Karpas-422 (cell line): ENCODE results near the gene CEP41. TPM values are rescaled to one million over a fixed set of nuclear protein-coding genes. Genes with fewer than 3 reads are reported as not detected.
"Not testable (repeated sequence)": the region's sequence is repeated elsewhere in the genome, so short reads cannot be mapped to it uniquely, and the experiment has no call there.

ENCODE experiments used
- DNase-seq: peaks from one replicate; pipeline ENCODE4 v3.0.0-alpha.2; 2015
- H2AFZ ChIP-seq: fragments of 200-600 bp; sonication (generic); 2 replicates; pipeline ENCODE4 v1.6.1; 2014; ENCODE audit warnings: antibody characterized with exemption, low read length, mixed read lengths
- H3K27ac ChIP-seq: fragments of 200-600 bp; sonication (generic); 2 replicates; pipeline ENCODE4 v1.5.1; 2014; ENCODE audit warnings: mild to moderate bottlenecking, low read length, moderate library complexity
- H3K27me3 ChIP-seq: fragments of 200-600 bp; sonication (generic); 2 replicates; pipeline ENCODE4 v1.6.1; 2014; ENCODE audit warnings: low read length, mixed read lengths
- H3K36me3 ChIP-seq: fragments of 200-600 bp; sonication (generic); 2 replicates; pipeline ENCODE4 v1.6.1; 2014; ENCODE audit warnings: low read length, mixed read lengths; ENCODE audit not compliant: insufficient read depth
- H3K4me1 ChIP-seq: fragments of 200-600 bp; sonication (generic); 2 replicates; pipeline ENCODE4 v1.6.1; 2014; ENCODE audit warnings: mild to moderate bottlenecking, low read length, mixed read lengths
- H3K4me2 ChIP-seq: fragments of 200-600 bp; sonication (generic); 2 replicates; pipeline ENCODE4 v1.6.1; 2014; ENCODE audit warnings: low read length, low read depth, mild to moderate bottlenecking; ENCODE audit not compliant: poor library complexity, severe bottlenecking
- H3K4me3 ChIP-seq: fragments of 200-600 bp; sonication (generic); 2 replicates; pipeline ENCODE4 v1.5.1; 2014; ENCODE audit warnings: mild to moderate bottlenecking, antibody characterized with exemption, low read length, mixed read lengths
- H3K79me2 ChIP-seq: fragments of 200-600 bp; sonication (generic); 2 replicates; pipeline ENCODE4 v1.6.1; 2014; ENCODE audit warnings: mild to moderate bottlenecking, low read length, mixed read lengths
- H3K9ac ChIP-seq: fragments of 200-600 bp; sonication (generic); 2 replicates; pipeline ENCODE4 v1.6.0; 2014; ENCODE audit warnings: low read length
- H3K9me2 ChIP-seq: fragments of 200-600 bp; sonication (generic), shearing (Covaris generic); replicated peaks from 2 replicates; pipeline ENCODE4 v1.6.0; 2014; ENCODE audit warnings: mild to moderate bottlenecking, low read length, moderate library complexity; ENCODE audit not compliant: insufficient read depth
- H3K9me3 ChIP-seq: fragments of 300-700, 200-600 bp; sonication (generic); 2 replicates; pipeline ENCODE4 v1.6.1; 2014; ENCODE audit warnings: low read length, mixed read lengths
- H4K20me1 ChIP-seq: fragments of 200-600 bp; sonication (generic); 2 replicates; pipeline ENCODE4 v1.6.1; 2014; ENCODE audit warnings: mild to moderate bottlenecking, antibody characterized with exemption, low read length, low read depth; ENCODE audit not compliant: insufficient read depth
- total RNA-seq: library from RNA; depleted of rRNA; stranded (reverse); fragments of >200 nt; shearing (Covaris generic); gene quantifications from 2 replicates; pipeline ENCODE4 v1.2.3, GENCODE V29; 2014; ENCODE audit warnings: low replicate concordance

The CEP41 gene
- total RNA-seq, 1 experiment from 2014 or later = 7.3 TPM

GRCh38 chr7:130451344-130451743, 10.5 kb upstream of the CEP41 start:
- H3K9me2 ChIP-seq, H3K79me2 ChIP-seq, DNase-seq, H3K27ac ChIP-seq, H3K9me3 ChIP-seq, H3K27me3 ChIP-seq, H3K4me1 ChIP-seq, H3K9ac ChIP-seq, H4K20me1 ChIP-seq, H3K4me3 ChIP-seq, H3K4me2 ChIP-seq, H2AFZ ChIP-seq, H3K36me3 ChIP-seq: not testable (repeated sequence)

GRCh38 chr7:130446259-130446658, 5.4 kb upstream of the CEP41 start:
- H4K20me1 ChIP-seq = no peaks in the 10 kb centered on the region
- no peaks in the 10 kb centered on the region for H3K79me2 ChIP-seq
- no peak overlapping the region for H3K4me3 ChIP-seq
- H3K9me2 ChIP-seq = no peaks in the 10 kb centered on the region
- no peak overlapping the region for H2AFZ ChIP-seq
- no peaks in the 10 kb centered on the region for H3K27me3 ChIP-seq
- no peak overlapping the region for H3K4me2 ChIP-seq
- peaks cover 4% of the 10 kb centered on the region for H3K4me1 ChIP-seq
- no peak for DNase-seq
- no peak overlapping the region for H3K9ac ChIP-seq
- H3K27ac ChIP-seq = no peak overlapping the region
- no peaks in the 10 kb centered on the region for H3K36me3 ChIP-seq
- H3K9me3 ChIP-seq = no peaks in the 10 kb centered on the region

DNA sequence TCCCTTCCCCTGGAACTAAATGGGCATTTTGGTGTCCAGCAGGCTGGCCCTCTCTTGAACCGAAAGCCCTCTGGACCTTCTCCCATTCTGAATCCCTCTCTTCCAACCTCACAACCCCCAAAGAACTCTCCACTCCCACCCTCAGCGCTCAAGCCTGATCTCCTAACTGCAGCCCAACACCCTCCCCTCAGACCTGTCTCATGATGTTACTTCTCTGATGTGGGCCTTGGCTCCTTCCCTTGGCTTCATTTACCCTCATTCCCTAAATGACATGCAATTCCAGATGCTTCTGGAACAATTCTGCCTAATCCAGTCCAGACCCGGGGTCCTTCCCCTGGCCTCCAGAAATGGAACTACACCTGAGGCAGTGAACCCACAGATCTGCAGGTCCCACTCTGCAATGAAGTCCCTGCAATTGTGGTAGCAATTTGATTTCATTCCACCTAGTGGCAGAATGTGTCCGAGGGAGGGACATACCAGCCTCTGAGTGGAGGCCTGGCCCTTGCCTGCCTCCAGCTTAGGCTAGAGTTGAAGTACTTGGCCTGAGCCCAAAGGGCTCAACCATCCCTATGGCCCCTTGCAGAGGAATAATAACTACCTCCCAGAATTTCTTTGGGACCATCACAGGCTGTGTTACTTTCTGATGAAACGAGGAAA, 4.1 kb upstream of the CEP41 start:
- H3K4me3 ChIP-seq = no peak overlapping the region
- H3K9me3 ChIP-seq = no peaks in the 10 kb centered on the region
- H2AFZ ChIP-seq = no peak overlapping the region
- H3K9me2 ChIP-seq = no peaks in the 10 kb centered on the region
- H4K20me1 ChIP-seq = no peaks in the 10 kb centered on the region
- no peak overlapping the region for H3K9ac ChIP-seq
- no peak overlapping the region for H3K27ac ChIP-seq
- no peaks in the 10 kb centered on the region for H3K79me2 ChIP-seq
- peaks cover 12% of the 10 kb centered on the region for H3K4me1 ChIP-seq
- H3K27me3 ChIP-seq = no peaks in the 10 kb centered on the region
- H3K4me2 ChIP-seq = no peak overlapping the region
- DNase-seq = peak; percentile 57
- H3K36me3 ChIP-seq = no peaks in the 10 kb centered on the region

GRCh38 chr7:130444234-130444633, 3.4 kb upstream of the CEP41 start:
- Histone ChIP-seq H3K27ac (no peak overlapping the region), H3K79me2 (no peaks in the 10 kb centered on the region), H4K20me1 (no peaks in the 10 kb centered on the region), H3K4me1 (peaks cover 18% of the 10 kb centered on the region), H3K9me3 (no peaks in the 10 kb centered on the region), H3K36me3 (no peaks in the 10 kb centered on the region), H3K4me2 (no peak overlapping the region), H3K4me3 (no peak overlapping the region), H3K9me2 (no peaks in the 10 kb centered on the region), H2AFZ (no peak overlapping the region), H3K27me3 (no peaks in the 10 kb centered on the region), H3K9ac (no peak overlapping the region)
- DNase-seq = no peak

DNA sequence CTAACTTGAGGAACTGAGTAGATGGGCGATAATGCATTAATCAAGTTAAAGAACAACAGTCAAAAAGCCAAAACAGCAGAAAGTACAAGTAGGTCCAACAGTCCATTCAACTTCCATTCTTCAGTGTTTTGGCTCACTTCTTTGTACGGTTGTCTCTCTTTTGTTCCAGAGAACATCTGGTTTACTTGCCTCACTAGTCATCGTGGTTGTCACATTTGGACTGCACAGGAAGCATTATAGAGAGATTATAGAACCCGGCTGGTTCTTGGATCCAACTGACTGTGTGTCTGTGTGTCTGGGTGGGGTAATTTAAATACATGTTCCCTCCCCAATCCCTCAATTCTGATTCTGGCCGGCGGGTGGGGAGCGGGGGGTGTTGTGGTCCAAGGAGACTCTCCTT, 1.8 kb upstream of the CEP41 start:
- Histone ChIP-seq H3K27ac (no peak overlapping the region), H2AFZ (no peak overlapping the region; the same call in 1 of the 2 replicates), H3K4me3 (no peak overlapping the region), H3K9ac (no peak overlapping the region), H4K20me1 (no peaks in the 10 kb centered on the region), H3K9me3 (no peaks in the 10 kb centered on the region), H3K27me3 (no peaks in the 10 kb centered on the region), H3K4me2 (no peak overlapping the region), H3K79me2 (no peaks in the 10 kb centered on the region), H3K9me2 (no peaks in the 10 kb centered on the region), H3K4me1 (peaks cover 18% of the 10 kb centered on the region), H3K36me3 (no peaks in the 10 kb centered on the region)
- no peak for DNase-seq

GRCh38 chr7:130441408-130441869, 623 bp upstream of the CEP41 start:
- peak overlapping the region; percentile 90 for H3K4me3 ChIP-seq
- peak; percentile 44 for DNase-seq
- peaks cover 18% of the 10 kb centered on the region for H3K4me1 ChIP-seq

GRCh38 chr7:130436253-130436652, 4.6 kb downstream of the CEP41 start:
- H3K36me3 ChIP-seq = no peaks in the 10 kb centered on the region
- no peaks in the 10 kb centered on the region for H4K20me1 ChIP-seq
- peaks cover 14% of the 10 kb centered on the region for H3K4me1 ChIP-seq
- H3K9me3 ChIP-seq = no peaks in the 10 kb centered on the region
- H3K27me3 ChIP-seq = no peaks in the 10 kb centered on the region
- no peak overlapping the region for H3K27ac ChIP-seq
- no peaks in the 10 kb centered on the region for H3K9me2 ChIP-seq
- no peak overlapping the region for H2AFZ ChIP-seq
- no peak for DNase-seq
- H3K79me2 ChIP-seq = no peaks in the 10 kb centered on the region
- no peak overlapping the region for H3K4me3 ChIP-seq
- H3K4me2 ChIP-seq = no peak overlapping the region
- no peak overlapping the region for H3K9ac ChIP-seq

More at GRCh38 chr7:130441408-130441869, 623 bp upstream of the CEP41 start:
- Histone ChIP-seq H3K36me3 (no peaks in the 10 kb centered on the region), H3K9me3 (no peaks in the 10 kb centered on the region), H3K9ac (peak overlapping the region; percentile 82), H3K79me2 (no peaks in the 10 kb centered on the region), H3K9me2 (no peaks in the 10 kb centered on the region), H3K27ac (0 out of 2 replicates have a peak overlapping the region, but pooled peaks have one; percentile 16), H4K20me1 (no peaks in the 10 kb centered on the region), H3K27me3 (no peaks in the 10 kb centered on the region), H3K4me2 (peak overlapping the region; percentile 74), H2AFZ (peak overlapping the region; percentile 57)

GRCh38 chr7:130435311-130435854, 5.4 kb downstream of the CEP41 start:
- no peaks in the 10 kb centered on the region for H4K20me1 ChIP-seq
- no peak overlapping the region for H3K4me2 ChIP-seq
- no peaks in the 10 kb centered on the region for H3K9me3 ChIP-seq
- H3K4me1 ChIP-seq = peaks cover 11% of the 10 kb centered on the region
- no peaks in the 10 kb centered on the region for H3K79me2 ChIP-seq
- no peak overlapping the region for H3K4me3 ChIP-seq
- H3K36me3 ChIP-seq = no peaks in the 10 kb centered on the region
- H3K27me3 ChIP-seq = no peaks in the 10 kb centered on the region
- no peak overlapping the region for H3K9ac ChIP-seq
- DNase-seq = no peak
- no peak overlapping the region for H3K27ac ChIP-seq
- no peak overlapping the region for H2AFZ ChIP-seq
- no peaks in the 10 kb centered on the region for H3K9me2 ChIP-seq
